Measurements from ENCODE around the gene CEP78. TPM values are rescaled to one million over a fixed set of nuclear protein-coding genes. Genes with fewer than 3 reads are reported as not detected.

The CEP78 gene, protein sequence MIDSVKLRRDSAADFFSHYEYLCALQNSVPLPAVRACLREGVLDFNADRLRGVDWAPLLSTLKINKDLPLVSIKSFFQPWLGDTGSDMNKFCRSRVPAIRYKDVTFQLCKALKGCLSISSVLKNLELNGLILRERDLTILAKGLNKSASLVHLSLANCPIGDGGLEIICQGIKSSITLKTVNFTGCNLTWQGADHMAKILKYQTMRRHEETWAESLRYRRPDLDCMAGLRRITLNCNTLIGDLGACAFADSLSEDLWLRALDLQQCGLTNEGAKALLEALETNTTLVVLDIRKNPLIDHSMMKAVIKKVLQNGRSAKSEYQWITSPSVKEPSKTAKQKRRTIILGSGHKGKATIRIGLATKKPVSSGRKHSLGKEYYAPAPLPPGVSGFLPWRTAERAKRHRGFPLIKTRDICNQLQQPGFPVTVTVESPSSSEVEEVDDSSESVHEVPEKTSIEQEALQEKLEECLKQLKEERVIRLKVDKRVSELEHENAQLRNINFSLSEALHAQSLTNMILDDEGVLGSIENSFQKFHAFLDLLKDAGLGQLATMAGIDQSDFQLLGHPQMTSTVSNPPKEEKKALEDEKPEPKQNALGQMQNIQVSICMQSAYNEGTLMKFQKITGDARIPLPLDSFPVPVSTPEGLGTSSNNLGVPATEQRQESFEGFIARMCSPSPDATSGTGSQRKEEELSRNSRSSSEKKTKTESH
- total RNA-seq, result 8.9 TPM
- 7.5 TPM for polyA plus RNA-seq (ENCODE audit: insufficient read depth, low read depth, low replicate concordance)
- long read RNA-seq, donor 1, partial matches to known transcripts, result 0 of 3 reads
- long read RNA-seq, donor 1, other reads (novel, unspliced or antisense), result 0 of 3 reads
- long read RNA-seq, donor 2, partial matches to known transcripts, result 0 of 3 reads
- long read RNA-seq, donor 2, other reads (novel, unspliced or antisense), result 0 of 3 reads
- long read RNA-seq, donor 3, full-length matches to known transcripts, result 2 of 2 reads
- long read RNA-seq, donor 3, partial matches to known transcripts, result 0 of 2 reads
- long read RNA-seq, donor 3, other reads (novel, unspliced or antisense), result 0 of 2 reads
- long read RNA-seq, donor 4, partial matches to known transcripts, result 0 of 5 reads
- long read RNA-seq, donor 4, other reads (novel, unspliced or antisense), result 0 of 5 reads
- long read RNA-seq, donor 5, result 0 reads
- long read RNA-seq, donor 6, partial matches to known transcripts, result 0 of 1 reads
- long read RNA-seq, donor 6, other reads (novel, unspliced or antisense), result 0 of 1 reads
- long read RNA-seq, donor 7, partial matches to known transcripts, result 1 of 5 reads
- long read RNA-seq, donor 7, other reads (novel, unspliced or antisense), result 1 of 5 reads
- long read RNA-seq, donor 8, full-length matches to known transcripts, result 3 of 3 reads
- long read RNA-seq, donor 8, partial matches to known transcripts, result 0 of 3 reads
- long read RNA-seq, donor 8, other reads (novel, unspliced or antisense), result 0 of 3 reads
- long read RNA-seq, donor 9, result 0 reads
- long read RNA-seq, donor 10, result 0 reads

DNA sequence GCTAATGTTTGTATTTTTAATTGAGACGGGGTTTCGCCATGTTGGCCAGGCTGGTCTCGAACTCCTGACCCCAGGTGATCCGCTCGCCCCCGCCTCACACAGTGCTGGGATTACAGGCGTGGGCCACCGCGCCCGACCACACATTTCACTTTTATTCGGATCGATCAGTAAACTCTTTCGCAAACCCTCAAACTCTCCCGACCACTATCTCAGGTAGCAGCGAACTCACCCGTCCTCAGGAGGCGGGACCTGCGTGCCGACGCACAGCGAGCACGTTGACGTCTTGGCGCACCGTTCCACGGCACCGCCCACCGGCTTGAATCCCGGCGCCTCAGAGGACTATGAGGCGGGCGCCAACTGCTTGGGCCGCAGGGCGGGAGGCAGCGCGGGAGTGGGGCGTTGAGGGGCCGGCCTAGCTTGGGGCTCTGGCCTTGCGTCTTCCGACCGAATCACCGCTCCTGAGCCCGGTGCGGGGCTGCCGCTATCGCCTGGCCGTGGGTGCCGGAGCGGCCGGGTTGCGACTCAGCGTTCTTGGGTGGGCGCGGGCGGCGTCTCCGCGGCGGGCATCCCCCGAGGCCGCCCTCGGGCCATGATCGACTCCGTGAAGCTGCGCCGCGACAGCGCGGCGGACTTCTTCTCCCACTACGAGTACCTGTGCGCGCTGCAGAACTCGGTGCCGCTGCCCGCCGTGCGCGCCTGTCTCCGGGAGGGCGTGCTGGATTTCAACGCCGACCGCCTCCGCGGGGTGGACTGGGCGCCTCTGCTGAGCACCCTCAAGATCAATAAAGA lies at the start of gene CEP78:
Gene CEP78 (plus strand): TSS at position 314 of the 789 bp plus-strand sequence. CDS start 276 bp downstream, at position 590.
- H3K9ac ChIP-seq (ENCODE audit: low read length in 3 of 3), result peak within 1 kb of the TSS; percentile 49 to 89 (median 72)
- DNase-seq (peak; percentile 95 to 98 (median 96)), FAIRE-seq (no peak)
- H3K27me3 ChIP-seq (ENCODE audit: control insufficient read depth, insufficient read depth, low read length), result no peaks in the 10 kb centered on the region
- TF ChIP-seq, protein P1, sequence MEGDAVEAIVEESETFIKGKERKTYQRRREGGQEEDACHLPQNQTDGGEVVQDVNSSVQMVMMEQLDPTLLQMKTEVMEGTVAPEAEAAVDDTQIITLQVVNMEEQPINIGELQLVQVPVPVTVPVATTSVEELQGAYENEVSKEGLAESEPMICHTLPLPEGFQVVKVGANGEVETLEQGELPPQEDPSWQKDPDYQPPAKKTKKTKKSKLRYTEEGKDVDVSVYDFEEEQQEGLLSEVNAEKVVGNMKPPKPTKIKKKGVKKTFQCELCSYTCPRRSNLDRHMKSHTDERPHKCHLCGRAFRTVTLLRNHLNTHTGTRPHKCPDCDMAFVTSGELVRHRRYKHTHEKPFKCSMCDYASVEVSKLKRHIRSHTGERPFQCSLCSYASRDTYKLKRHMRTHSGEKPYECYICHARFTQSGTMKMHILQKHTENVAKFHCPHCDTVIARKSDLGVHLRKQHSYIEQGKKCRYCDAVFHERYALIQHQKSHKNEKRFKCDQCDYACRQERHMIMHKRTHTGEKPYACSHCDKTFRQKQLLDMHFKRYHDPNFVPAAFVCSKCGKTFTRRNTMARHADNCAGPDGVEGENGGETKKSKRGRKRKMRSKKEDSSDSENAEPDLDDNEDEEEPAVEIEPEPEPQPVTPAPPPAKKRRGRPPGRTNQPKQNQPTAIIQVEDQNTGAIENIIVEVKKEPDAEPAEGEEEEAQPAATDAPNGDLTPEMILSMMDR (IDR thresholded peaks at IDR 0.05; ENCODE audit: borderline replicate concordance, extremely low read depth, insufficient read depth), result no peak
- peak within 1 kb of the TSS; percentile 81 to 91 (median 89) for H3K4me3 ChIP-seq (ENCODE audit: low read length in 3 of 3)
- H3K27ac ChIP-seq (ENCODE audit: low read depth in 2 of 2, low read length in 2 of 2), result peak within 1 kb of the TSS; percentile 74 to 76
- intact Hi-C loops (cut with DNase I), result no loop called here
- H3K4me1 ChIP-seq (ENCODE audit: control insufficient read depth in 2 of 3, insufficient read depth in 2 of 3, low read depth in 1 of 3, low read length in 3 of 3), result peaks cover 0 to 5% (median 4%) of the 10 kb centered on the region in 3 donors
- no peaks in the 10 kb centered on the region for H3K36me3 ChIP-seq (ENCODE audit: control insufficient read depth in 2 of 3, insufficient read depth in 3 of 3, low read length in 3 of 3)
- H3K9me3 ChIP-seq (ENCODE audit: control insufficient read depth in 2 of 3, insufficient read depth in 1 of 3, low read length in 3 of 3), result no peaks in the 10 kb centered on the region

DNA sequence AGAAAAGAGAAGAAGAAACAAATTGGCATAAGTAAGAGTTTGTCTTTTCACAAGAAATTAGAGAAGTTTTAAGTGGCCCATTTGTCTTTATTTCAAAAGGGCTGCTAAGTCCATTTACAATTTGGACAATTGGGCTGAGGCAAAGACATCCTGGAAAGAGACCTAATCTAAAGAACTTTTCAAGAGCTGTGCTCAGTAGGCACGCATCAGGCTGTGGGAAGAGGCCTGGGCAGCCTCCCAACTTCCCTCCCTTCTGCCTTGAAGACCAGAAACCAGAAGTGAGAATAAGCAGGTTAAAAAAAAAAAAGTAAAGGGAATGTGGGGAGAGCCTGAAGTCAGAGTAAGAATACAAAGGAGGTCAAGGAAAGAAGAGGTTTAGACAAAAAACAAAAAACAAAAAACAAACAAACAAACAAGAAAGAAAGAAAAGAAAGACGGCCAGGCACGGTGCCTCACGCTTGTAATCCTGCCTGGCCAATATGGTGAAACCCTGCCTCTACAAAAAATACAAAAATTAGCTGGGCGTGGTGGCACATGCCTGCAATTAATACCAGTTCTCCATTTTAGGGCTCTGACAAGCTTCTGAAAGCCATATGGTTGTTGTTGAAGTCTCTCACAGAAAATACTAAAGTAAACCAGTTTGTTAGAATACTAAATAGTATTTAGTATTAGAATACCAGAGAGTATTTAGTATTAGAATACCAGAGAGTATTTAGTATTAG lies 48.0 kb upstream of the CEP78 start:
- H3K36me3 ChIP-seq (ENCODE audit: control insufficient read depth in 2 of 3, insufficient read depth in 3 of 3, low read length in 3 of 3), result no peaks in the 10 kb centered on the region
- no peaks in the 10 kb centered on the region for H3K9me3 ChIP-seq (ENCODE audit: control insufficient read depth in 2 of 3, insufficient read depth in 1 of 3, low read length in 3 of 3)
- no peak for FAIRE-seq
- no peak overlapping the region for H3K27ac ChIP-seq (ENCODE audit: low read depth in 2 of 2, low read length in 2 of 2)
- no peaks in the 10 kb centered on the region for H3K27me3 ChIP-seq (ENCODE audit: control insufficient read depth, insufficient read depth, low read length)
- H3K9ac ChIP-seq (ENCODE audit: low read length in 3 of 3), result no peak overlapping the region
- DNase-seq, result no peak
- H3K4me3 ChIP-seq (ENCODE audit: low read length in 3 of 3), result no peak overlapping the region
- TF ChIP-seq, protein P1 (IDR thresholded peaks at IDR 0.05; ENCODE audit: borderline replicate concordance, extremely low read depth, insufficient read depth), result no peak
- intact Hi-C loops (cut with DNase I), result no loop called here
- no peaks in the 10 kb centered on the region for H3K4me1 ChIP-seq (ENCODE audit: control insufficient read depth in 2 of 3, insufficient read depth in 2 of 3, low read depth in 1 of 3, low read length in 3 of 3)

Data from kidney (tissue), 22 donors.